Mesodermal cell (in vitro differentiated cells): ENCODE measurements around the gene TNRC6B.
A peak's percentile ranks its signal among the peaks of the same experiment; 100 is the strongest.

Experiments used
- H3K27ac ChIP-seq: 2 replicates; pipeline ENCODE4 v1.7.0; 2013; ENCODE audit warnings: mild to moderate bottlenecking, low read depth, low read length, moderate library complexity; ENCODE audit not compliant: severe bottlenecking
- H3K36me3 ChIP-seq: 2 replicates; pipeline ENCODE4 v1.7.1; 2013; ENCODE audit warnings: mild to moderate bottlenecking, low read length, moderate library complexity; ENCODE audit not compliant: control insufficient read depth, insufficient read depth
- H3K4me1 ChIP-seq: one replicate; pipeline ENCODE4 v1.7.1; 2013; ENCODE audit warnings: mild to moderate bottlenecking, low read length; ENCODE audit not compliant: insufficient read depth, control insufficient read depth, poor library complexity, severe bottlenecking
- H3K4me3 ChIP-seq: 2 replicates; pipeline ENCODE4 v1.7.0; 2013; ENCODE audit warnings: low read length, control low read depth, mild to moderate bottlenecking; ENCODE audit not compliant: insufficient read depth, poor library complexity, severe bottlenecking; ENCODE audit errors: extremely low read depth
- H3K9me3 ChIP-seq: 2 replicates; pipeline ENCODE4 v1.7.1; 2013; ENCODE audit warnings: mild to moderate bottlenecking, low read length, moderate library complexity; ENCODE audit not compliant: control insufficient read depth
- WGBS, 2 experiments: methylation state at CpG; one replicate each; pipeline ENCODE4 v1.1.5; 2013; ENCODE audit warnings: missing lambda C conversion rate in 2 of 2; ENCODE audit not compliant: insufficient coverage in 2 of 2; 5-methylcytosine and 5-hydroxymethylcytosine counted together

The TNRC6B gene

DNA sequence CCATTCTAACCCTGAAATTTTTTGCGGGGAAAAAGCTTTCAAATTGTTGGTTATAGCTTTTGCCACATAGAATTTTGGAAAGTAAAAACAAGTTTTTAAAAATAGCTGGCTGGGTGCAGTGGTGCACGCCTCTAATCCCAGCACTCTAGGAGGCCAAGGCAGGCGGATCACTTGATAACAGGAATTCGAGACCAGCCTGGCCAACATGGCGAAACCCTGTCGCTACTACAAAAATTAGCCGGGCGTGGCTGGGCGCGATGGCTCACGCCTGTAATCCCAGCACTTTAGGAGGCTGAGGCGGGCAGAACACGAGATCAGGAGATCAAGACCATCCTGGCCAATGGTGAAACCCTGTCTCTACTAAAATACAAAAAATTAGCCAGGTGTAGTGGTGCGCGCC, 54.9 kb downstream of the TNRC6B start:
- WGBS, 2 experiments: 82 to 84% methylated on average over 9 to 12 of the region's 15 CpGs
- no peaks in the 10 kb centered on the region for H3K9me3 ChIP-seq
- H3K4me1 ChIP-seq: no peaks in the 10 kb centered on the region
- peaks cover 37% of the 10 kb centered on the region for H3K36me3 ChIP-seq
- H3K4me3 ChIP-seq: no peak overlapping the region
- no peak overlapping the region for H3K27ac ChIP-seq

DNA sequence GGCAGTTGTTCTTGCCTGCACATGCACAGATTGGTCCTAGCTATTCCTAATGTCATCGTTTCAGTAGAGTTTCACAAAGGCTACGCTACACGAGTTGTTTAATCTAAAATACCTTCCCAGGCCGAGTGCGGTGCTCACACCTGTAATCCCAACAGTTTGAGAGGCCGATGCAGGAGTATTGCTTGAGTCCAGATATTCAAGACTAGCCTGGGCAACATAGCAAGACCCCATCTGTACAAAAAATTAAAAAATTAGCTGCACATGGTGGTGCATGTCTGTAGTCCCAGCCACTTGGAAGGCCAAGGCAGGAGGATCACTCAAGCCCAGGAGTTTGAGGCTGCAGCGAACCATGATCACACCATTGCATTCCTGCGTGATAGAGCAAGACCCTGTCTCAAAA, 56.2 kb downstream of the TNRC6B start:
- Histone ChIP-seq H3K4me1 (peaks cover 9% of the 10 kb centered on the region), H3K9me3 (no peaks in the 10 kb centered on the region), H3K36me3 (peaks cover 36% of the 10 kb centered on the region), H3K27ac (no peak overlapping the region), H3K4me3 (no peak overlapping the region)
- 88 to 97% methylated on average over 6 to 7 of the region's 8 CpGs for WGBS, 2 experiments

DNA sequence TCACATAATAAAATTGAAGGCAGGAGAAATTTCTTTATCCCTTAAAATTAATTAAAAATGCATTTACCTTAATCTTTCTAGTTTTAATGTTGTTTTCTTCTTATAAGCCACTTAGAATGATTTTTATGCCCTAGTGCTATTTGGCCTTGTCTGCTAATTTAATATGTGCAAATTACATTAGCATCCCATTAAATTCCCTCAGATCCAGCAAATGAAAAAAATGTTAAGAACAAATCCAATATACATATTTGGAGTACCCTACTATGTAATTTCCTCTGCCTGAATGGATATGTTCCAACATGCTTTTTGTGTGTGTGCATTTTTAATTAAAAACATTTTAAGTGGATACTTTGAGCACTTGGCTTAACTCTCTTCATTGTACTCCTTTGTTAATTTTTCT, 56.9 kb downstream of the TNRC6B start:
- H3K4me1 ChIP-seq: peaks cover 14% of the 10 kb centered on the region
- no peak overlapping the region for H3K4me3 ChIP-seq
- no peaks in the 10 kb centered on the region for H3K9me3 ChIP-seq
- H3K27ac ChIP-seq: no peak overlapping the region
- H3K36me3 ChIP-seq: peaks cover 31% of the 10 kb centered on the region

DNA sequence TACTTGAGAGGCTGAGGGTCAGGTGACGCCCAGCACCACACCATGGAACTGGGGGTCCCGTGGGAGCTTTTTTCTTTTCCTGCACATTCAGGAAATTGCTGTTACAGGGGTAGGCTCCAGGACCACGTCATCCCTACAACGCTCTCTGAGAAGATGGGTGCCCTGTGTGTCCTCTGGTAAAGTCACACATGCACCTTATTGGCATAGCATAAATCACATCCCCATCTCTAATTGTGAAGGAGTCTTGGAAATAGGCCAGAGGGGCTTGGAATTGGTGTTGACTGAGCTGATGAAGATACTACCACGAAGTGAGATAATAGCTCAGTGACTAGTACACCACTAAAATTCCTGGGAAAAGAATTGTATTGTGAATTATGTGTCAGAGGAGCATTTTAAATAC, 57.6 kb downstream of the TNRC6B start:
- Histone ChIP-seq H3K36me3 (peaks cover 25% of the 10 kb centered on the region), H3K4me3 (no peak overlapping the region), H3K27ac (no peak overlapping the region), H3K4me1 (peaks cover 17% of the 10 kb centered on the region), H3K9me3 (no peaks in the 10 kb centered on the region)
- WGBS, 2 experiments: 50 to 90% methylated on average over 2 of the region's 5 CpGs

DNA sequence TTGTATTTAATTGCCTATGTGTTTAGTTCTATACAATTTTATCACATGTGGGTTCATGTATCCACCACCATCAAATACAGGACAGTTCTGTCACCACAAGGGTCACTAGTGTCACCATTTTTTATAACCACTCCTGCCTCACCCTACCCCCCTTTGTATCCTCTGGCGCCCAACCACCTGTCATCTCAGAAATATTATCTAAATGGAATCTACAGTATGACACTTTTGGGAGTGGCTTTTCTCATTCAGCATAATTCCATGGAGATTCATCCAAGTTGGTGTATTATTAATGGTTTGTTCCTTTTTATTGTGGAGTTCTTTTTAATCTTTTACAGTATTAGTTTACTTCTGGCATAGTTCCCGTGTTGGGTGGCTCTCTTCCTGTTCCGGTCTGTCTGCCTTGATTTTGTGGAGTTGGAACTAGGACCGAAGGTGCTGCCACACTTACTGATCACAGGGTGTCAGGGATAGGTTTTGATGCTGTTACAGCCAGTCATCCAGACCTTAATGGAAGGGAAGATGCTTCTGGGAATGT, 58.5 kb downstream of the TNRC6B start:
- no peak overlapping the region for H3K4me3 ChIP-seq
- no peaks in the 10 kb centered on the region for H3K9me3 ChIP-seq
- WGBS, 2 experiments: 100% methylated on average over 1 to 2 of the region's 4 CpGs
- no peak overlapping the region for H3K27ac ChIP-seq
- peaks cover 24% of the 10 kb centered on the region for H3K36me3 ChIP-seq
- peaks cover 19% of the 10 kb centered on the region for H3K4me1 ChIP-seq

DNA sequence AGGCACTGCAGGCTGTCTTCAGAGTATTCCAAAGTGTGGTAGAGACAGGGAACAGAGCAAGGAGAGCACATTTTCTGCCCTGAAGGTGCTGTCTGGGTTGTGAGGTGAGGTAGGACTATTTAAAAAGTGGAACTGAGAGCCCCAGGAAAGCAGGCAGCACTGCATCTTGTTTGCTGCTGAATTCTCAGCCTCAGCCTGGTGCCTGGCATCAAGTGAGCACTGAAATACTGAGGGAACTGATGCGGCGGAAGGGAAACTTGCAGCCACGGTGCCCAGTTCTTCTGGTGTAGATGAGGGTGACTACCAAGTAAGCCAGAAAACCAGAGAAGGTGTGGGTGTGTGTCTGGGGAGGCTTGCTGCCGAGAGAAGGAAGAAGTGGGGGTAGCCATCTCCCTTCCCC, 59.5 kb downstream of the TNRC6B start:
- Histone ChIP-seq H3K36me3 (peaks cover 17% of the 10 kb centered on the region), H3K4me3 (no peak overlapping the region), H3K4me1 (peaks cover 19% of the 10 kb centered on the region), H3K27ac (no peak overlapping the region), H3K9me3 (no peaks in the 10 kb centered on the region)
- WGBS, 2 experiments: 100% methylated on average over 2 of the region's 4 CpGs

DNA sequence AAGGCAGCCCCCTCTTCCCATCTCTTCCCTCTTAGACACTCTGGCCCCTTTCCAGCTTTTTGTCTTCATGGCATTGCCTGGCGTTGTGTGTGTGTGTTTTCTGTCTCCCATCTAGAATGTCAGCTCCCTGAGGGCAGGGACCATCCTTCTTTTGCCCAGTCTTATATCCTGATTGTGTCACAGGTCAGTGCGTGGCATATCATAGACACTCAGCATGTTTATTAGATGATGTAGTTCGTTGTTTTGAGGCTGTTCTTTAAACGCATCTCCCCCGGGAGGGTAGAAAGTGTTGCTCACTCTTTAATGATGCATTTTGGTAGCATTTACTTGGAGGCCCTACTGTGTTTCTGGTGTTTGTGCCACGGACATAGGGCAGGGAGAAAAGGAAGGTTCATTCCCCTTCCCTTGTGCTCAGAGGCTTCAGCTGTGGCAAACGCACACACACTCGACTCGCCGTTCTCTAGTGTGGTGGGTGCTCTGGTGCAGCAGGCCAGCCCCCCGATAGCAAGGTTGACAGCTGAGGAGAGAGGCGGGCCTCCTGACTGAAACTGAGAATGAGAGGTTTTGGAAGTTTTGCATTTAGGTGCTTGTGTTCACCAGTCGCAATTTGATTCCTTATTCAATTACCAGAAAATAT, 60.2 kb downstream of the TNRC6B start:
- Histone ChIP-seq H3K4me1 (peaks cover 19% of the 10 kb centered on the region), H3K27ac (peak overlapping the region; percentile 25), H3K4me3 (no peak overlapping the region), H3K36me3 (peaks cover 20% of the 10 kb centered on the region), H3K9me3 (no peaks in the 10 kb centered on the region)
- 91 to 95% methylated on average over 6 to 9 of the region's 13 CpGs for WGBS, 2 experiments

DNA sequence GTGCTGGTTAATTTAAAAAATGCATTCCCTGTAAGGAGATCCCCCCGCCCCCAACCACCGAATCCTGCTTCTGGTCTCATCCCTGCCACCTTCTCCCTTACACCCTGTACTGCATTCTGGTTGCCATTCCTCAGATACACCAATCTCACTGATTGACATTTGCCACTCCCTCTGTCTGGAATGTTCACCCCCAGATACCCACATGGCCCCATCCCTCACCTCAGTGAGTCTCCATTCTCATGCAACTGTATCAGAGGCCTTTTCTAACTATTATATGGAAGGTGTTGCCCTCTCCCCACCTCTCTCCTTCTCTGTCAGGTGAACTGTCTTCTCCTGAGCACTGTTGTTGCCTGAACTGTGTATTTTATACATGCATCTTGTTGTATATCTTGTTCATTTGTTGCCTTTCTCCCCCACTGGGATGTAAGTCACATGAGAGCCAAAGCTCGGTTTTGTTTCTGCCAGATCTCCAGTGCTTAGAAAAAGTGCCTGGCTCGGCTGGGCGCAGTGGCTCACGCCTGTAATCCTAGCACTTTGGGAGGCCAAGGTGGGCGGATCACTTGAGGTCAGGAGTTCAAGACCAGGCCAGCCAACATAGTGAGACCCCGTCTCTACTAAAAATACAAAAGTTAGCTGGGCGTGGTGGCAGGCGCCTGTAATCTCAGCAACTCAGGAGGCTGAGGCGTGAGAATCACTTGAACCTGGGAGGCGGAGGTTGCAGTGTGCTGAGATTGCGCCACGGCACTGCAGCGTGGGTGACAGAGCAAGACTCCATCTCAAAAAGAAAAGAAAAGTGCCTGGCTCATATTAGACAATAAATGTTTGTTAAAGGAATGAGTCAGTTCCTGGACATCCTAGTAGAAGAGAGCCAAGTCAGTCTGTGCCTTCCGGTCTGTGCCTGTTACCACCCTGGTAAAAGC, 61.0 kb downstream of the TNRC6B start:
- Histone ChIP-seq H3K4me1 (peaks cover 19% of the 10 kb centered on the region), H3K9me3 (no peaks in the 10 kb centered on the region), H3K27ac (no peak overlapping the region), H3K4me3 (no peak overlapping the region), H3K36me3 (peaks cover 20% of the 10 kb centered on the region)
- WGBS, 2 experiments: 84 to 96% methylated on average over 14 to 16 of the region's 16 CpGs

DNA sequence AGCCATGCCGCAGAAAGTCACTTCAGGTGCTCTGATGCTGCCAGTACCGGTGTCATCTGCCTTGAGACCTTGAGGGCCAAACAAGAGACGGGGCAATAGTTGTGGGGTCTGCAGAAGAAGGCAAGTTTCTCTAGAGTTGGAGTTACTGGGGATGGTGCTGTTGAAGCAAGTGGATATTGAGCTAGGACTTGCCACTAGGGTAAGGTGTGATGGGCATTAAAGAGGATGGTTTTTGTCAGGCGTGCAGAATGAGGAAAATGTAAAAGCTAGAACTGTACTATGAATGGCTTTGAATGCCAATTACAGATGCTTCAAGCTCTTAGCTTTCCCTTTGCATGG, 61.6 kb downstream of the TNRC6B start:
- Histone ChIP-seq H3K27ac (no peak overlapping the region), H3K9me3 (no peaks in the 10 kb centered on the region), H3K4me3 (no peak overlapping the region), H3K4me1 (peaks cover 23% of the 10 kb centered on the region), H3K36me3 (peaks cover 21% of the 10 kb centered on the region)
- 97 to 98% methylated on average over 4 of the region's 4 CpGs for WGBS, 2 experiments

DNA sequence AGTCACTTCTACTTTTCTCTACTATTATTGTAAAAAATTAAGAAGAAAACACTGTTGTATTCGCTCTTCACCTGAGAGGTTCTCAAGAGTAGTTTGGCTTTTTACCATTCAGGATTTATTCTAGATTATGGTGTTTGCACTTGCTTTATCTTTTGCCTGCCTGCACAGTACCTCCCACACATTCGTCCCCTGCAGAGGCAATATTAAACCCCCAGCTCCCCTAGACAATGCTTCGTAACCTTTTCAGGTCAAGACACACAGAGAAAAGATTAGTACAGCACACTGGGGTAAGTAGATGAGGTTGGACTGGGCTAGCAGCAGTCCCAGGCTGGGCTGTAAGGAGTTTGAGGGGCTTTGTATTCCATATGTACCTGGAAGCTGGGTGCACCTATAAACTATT, 62.4 kb downstream of the TNRC6B start:
- no CpG with 5 or more reads among the region's 3 CpGs for WGBS, 2 experiments
- Histone ChIP-seq H3K4me1 (peaks cover 23% of the 10 kb centered on the region), H3K4me3 (no peak overlapping the region), H3K36me3 (peaks cover 21% of the 10 kb centered on the region), H3K9me3 (no peaks in the 10 kb centered on the region), H3K27ac (no peak overlapping the region)

DNA sequence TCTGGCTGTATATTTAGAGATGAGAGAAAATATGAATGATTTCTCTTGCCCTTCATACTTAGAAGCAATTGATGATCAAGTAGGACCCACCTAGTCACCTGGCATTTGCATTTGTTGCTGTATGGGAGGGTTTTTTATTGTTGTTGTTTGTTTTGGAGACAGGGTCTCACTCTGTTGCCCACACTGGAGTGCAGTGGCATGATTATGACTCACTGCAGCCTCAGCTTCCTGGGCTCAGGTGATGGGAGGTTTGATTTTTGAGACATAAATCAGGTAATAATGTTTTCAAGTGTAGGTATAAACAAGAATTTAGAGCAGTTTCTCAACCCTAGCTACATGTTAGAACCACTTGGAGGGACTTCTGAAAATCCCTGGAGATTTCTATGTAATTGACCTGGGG, 63.0 kb downstream of the TNRC6B start:
- Histone ChIP-seq H3K27ac (no peak overlapping the region), H3K4me3 (no peak overlapping the region), H3K4me1 (peaks cover 23% of the 10 kb centered on the region), H3K36me3 (peaks cover 21% of the 10 kb centered on the region), H3K9me3 (no peaks in the 10 kb centered on the region)
